ENCODE data around the gene MOB3C.

Gene MOB3C

DNA sequence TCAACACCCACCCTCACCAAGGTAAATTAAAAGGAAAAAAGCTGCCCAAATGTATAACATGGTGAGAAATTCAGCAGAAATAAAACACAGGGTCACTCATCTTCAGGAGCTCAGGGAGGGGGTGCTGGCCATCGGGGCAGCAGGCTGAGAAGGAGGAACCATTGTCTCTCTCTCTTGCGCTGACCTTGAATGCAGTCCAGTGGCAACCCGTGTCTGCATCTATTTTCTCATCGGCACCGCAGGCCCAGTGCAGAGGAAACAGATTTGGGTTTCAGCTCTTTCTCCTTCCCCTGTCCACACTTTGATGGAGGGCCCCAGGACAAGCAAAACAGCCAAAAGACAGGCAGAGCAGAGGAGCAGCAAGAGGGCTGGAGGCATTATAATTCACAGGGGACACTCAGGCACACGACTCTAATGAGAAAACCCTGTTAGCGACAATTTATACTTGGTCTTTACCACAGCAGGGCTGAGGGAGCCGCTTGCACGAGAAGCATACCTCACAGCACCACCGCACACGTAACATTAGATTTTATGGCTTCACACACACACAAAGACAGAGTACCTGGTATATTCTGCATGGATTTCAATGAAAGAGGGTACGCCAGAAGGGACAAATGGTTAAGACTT is 31.2 kb downstream of the MOB3C start:
- TF ChIP-seq, protein P1, sequence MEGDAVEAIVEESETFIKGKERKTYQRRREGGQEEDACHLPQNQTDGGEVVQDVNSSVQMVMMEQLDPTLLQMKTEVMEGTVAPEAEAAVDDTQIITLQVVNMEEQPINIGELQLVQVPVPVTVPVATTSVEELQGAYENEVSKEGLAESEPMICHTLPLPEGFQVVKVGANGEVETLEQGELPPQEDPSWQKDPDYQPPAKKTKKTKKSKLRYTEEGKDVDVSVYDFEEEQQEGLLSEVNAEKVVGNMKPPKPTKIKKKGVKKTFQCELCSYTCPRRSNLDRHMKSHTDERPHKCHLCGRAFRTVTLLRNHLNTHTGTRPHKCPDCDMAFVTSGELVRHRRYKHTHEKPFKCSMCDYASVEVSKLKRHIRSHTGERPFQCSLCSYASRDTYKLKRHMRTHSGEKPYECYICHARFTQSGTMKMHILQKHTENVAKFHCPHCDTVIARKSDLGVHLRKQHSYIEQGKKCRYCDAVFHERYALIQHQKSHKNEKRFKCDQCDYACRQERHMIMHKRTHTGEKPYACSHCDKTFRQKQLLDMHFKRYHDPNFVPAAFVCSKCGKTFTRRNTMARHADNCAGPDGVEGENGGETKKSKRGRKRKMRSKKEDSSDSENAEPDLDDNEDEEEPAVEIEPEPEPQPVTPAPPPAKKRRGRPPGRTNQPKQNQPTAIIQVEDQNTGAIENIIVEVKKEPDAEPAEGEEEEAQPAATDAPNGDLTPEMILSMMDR (IDR thresholded peaks at IDR 0.05; ENCODE audit: low read depth, low read length, missing control alignments), result no peak

DNA sequence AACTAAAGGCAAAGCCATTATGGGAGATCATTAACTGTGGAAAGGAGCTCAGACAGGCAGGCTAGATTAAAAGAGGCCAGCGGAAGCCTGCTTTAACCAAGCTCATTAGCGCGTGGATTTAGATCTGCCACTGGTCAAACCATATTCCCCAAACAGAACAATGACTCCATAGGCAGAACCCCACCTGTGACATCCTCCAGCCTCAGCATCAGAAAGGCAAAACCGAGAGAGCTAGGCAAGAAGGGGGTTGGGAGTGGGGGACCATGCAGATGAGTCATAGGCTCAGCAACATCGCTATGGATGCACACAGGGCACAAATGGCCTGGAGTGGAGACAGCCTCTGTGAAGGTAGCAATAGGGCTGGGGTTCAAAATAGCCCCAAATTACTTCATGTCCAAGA is 33.1 kb downstream of the MOB3C start:
- H3K4me3 ChIP-seq (replicated peaks; ENCODE audit: low read depth, low read length), result no peak overlapping the region
- TF ChIP-seq, protein P1 (IDR thresholded peaks at IDR 0.05; ENCODE audit: low read depth, low read length, missing control alignments), result no peak
- DNase-seq (ENCODE audit: extremely low read depth, low read depth), result no peak

More for the DNA sequence above, 31.2 kb downstream of the MOB3C start:
- H3K4me3 ChIP-seq (replicated peaks; ENCODE audit: low read depth, low read length), result no peak overlapping the region
- DNase-seq (ENCODE audit: extremely low read depth, low read depth), result no peak

DNA sequence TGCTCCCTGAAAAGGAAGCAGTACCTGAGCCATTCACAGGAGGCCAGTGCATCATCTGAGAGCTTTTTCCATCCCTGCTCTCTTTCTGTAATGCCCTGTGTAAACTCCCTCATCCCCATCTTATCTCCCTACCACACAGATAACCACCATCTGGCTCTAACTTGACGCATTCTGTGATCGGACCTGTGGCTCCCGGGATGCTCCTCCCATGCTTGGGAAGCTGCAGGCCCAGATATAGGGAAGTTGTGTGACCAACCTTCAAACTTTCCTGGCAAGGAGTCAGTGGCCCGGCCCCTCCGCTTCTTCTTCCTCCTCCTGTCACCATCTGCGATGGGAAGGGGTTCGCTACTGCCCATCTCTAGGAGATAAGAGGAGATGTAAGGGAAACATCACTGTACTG is 33.6 kb downstream of the MOB3C start:
- TF ChIP-seq, protein P1 (IDR thresholded peaks at IDR 0.05; ENCODE audit: low read depth, low read length, missing control alignments), result no peak
- DNase-seq (ENCODE audit: extremely low read depth, low read depth), result no peak
- no peak overlapping the region for H3K4me3 ChIP-seq (replicated peaks; ENCODE audit: low read depth, low read length)

DNA sequence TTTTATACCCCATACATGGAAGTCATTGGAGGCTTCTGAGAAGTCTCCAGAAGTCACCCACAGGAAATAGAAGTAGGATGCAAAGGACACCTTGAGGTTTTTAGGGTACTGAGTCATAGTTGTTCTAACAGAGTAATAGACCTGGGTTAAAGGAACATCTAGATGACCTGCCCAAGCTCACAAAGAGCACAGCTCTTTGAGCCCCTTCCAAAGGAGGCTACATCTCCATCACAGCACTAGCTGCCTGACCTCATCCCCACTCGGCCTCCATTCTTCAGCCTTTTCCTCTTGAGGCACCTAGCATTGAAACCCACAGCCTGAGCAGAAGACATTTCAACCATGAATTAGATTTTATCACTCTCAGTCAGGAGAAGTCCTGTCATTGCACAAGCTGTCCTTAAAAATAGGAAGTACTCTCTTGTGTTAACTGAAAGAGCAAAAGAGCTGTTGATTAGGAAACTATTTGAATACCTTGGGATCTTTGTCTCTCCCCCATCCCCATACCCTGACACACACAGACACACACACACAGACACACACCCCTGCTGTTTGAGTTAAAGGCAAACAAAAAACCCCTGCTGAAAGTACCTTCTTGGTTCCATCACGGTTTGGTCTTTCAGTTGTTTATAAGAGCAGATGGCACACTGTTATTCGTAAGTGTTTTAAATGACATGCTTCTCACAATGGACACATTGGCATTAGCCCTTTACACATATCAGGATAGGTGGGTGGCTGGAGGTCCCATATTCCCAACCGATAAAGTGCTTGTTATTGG is 34.7 kb downstream of the MOB3C start:
- no peak overlapping the region for H3K4me3 ChIP-seq (replicated peaks; ENCODE audit: low read depth, low read length)
- no peak for DNase-seq (ENCODE audit: extremely low read depth, low read depth)
- TF ChIP-seq, protein P1 (IDR thresholded peaks at IDR 0.05; ENCODE audit: low read depth, low read length, missing control alignments), result no peak

DNA sequence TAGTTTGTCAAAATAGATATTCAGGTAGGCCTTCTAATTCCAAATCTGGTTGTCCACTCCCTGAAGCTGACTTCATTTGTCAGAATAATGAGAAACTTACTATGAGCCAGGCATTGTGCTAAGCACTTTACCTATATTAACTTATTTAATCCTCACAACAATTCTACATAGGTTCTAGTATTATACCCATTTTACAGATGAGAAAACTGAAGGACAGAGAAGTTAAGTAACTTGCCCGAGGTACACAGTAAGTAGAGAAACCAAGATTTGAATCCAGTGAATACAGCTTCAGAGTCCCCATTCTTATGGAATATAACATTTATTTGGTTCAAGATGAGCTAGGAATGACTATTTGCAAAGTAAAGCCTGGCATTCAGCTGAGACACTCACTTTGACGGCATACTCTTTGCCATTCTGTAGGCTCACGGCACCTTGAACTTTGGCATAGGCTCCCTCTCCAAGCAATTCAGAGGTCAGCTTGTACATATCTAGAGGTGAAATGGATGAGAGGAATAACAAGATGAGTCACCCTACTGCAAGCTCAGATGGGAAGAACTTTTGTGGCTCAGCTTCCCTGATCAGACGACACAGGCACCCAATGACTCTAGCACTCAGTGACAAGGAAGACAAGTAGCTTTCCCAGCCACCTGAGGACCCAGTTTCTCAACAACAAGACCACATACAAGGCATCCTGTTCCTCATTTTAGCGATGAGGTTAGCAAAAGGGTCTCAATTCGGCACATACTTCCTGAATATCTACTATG is 36.3 kb downstream of the MOB3C start:
- no peak overlapping the region for H3K4me3 ChIP-seq (replicated peaks; ENCODE audit: low read depth, low read length)
- TF ChIP-seq, protein P1 (IDR thresholded peaks at IDR 0.05; ENCODE audit: low read depth, low read length, missing control alignments), result no peak
- DNase-seq (ENCODE audit: extremely low read depth, low read depth), result no peak

DNA sequence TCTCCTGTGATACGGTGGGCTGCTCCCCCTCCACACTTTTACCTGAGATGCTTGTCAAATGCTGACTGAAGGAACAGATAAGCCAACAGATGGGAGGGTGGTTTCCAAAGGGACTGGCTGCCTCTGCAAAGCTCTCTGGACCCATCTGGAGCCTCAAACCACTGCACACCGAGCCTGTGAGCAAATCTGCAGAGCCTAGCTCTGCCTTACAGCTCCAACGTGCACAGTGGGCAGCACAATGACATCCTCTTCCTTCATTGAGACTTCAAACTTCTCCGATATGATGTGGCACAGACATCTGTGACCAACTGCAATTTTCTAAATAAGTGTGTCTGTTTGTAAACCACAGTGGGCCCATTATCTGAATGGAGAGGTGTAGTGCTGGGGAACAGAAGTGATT is 38.9 kb downstream of the MOB3C start:
- TF ChIP-seq, protein P1 (IDR thresholded peaks at IDR 0.05; ENCODE audit: low read depth, low read length, missing control alignments), result no peak
- no peak overlapping the region for H3K4me3 ChIP-seq (replicated peaks; ENCODE audit: low read depth, low read length)
- DNase-seq (ENCODE audit: extremely low read depth, low read depth), result no peak
